Parathyroid adenoma (tissue), 2 donors: ENCODE data around the gene IFI27L1.

Experiments used
- H2AFZ ChIP-seq: fragments of 300-600 bp; sonication (generic); one replicate; pipeline ENCODE4 v1.7.0; 2017; ENCODE audit warnings: antibody characterized with exemption, mild to moderate bottlenecking
- H3K27ac ChIP-seq: fragments of 300-600 bp; sonication (generic); one replicate; pipeline ENCODE4 v1.7.0; 2017
- H3K27me3 ChIP-seq: fragments of 300-600 bp; sonication (generic); one replicate; pipeline ENCODE4 v1.7.0; 2017; ENCODE audit warnings: low read length; ENCODE audit not compliant: control insufficient read depth, insufficient read depth
- H3K36me3 ChIP-seq: fragments of 300-600 bp; sonication (generic); one replicate; pipeline ENCODE4 v1.7.0; 2017; ENCODE audit warnings: low read length; ENCODE audit not compliant: control insufficient read depth, insufficient read depth
- H3K4me1 ChIP-seq: fragments of 300-600 bp; sonication (generic); one replicate; pipeline ENCODE4 v1.7.0; 2017; ENCODE audit warnings: control low read depth
- H3K4me2 ChIP-seq: fragments of 300-600 bp; sonication (generic); one replicate; pipeline ENCODE4 v1.7.0; 2017; ENCODE audit warnings: low read length
- H3K4me3 ChIP-seq: fragments of 300-600 bp; sonication (generic); one replicate; pipeline ENCODE4 v1.7.0; 2017; ENCODE audit warnings: low read depth, low read length
- H3K79me2 ChIP-seq: fragments of 300-600 bp; sonication (generic); one replicate; pipeline ENCODE4 v1.7.0; 2017; ENCODE audit warnings: control low read depth
- H3K9ac ChIP-seq: fragments of 300-600 bp; sonication (generic); one replicate; pipeline ENCODE4 v1.7.0; 2017; ENCODE audit warnings: mild to moderate bottlenecking
- H3K9me3 ChIP-seq: fragments of 300-600 bp; sonication (generic); one replicate; pipeline ENCODE4 v1.7.0; 2017; ENCODE audit warnings: low read length; ENCODE audit not compliant: control insufficient read depth
- CTCF ChIP-seq: fragments of 300-600 bp; sonication (generic); IDR thresholded peaks from one replicate; pipeline ENCODE4 v1.7.0; 2017; ENCODE audit warnings: antibody characterized with exemption, mild to moderate bottlenecking
- donor health status: primary hyperparathyroidism.

The IFI27L1 gene

GRCh38 chr14:94124582-94125377 lies 43.7 kb downstream of the IFI27L1 start:
- Histone ChIP-seq H3K27ac (no peak overlapping the region), H3K9ac (no peak overlapping the region), H3K79me2 (no peaks in the 10 kb centered on the region), H3K27me3 (no peaks in the 10 kb centered on the region), H3K4me3 (no peak overlapping the region), H3K9me3 (no peaks in the 10 kb centered on the region), H3K4me1 (no peaks in the 10 kb centered on the region), H3K36me3 (no peaks in the 10 kb centered on the region), H3K4me2 (no peak overlapping the region), H2AFZ (no peak overlapping the region)
- TF ChIP-seq CTCF = no peak

- TF ChIP-seq CTCF = no peak
- H3K9me3 ChIP-seq = no peaks in the 10 kb centered on the region
- no peak overlapping the region for H3K4me2 ChIP-seq
- H2AFZ ChIP-seq = no peak overlapping the region
- H3K36me3 ChIP-seq = no peaks in the 10 kb centered on the region
- H3K79me2 ChIP-seq = no peaks in the 10 kb centered on the region
- no peak overlapping the region for H3K4me3 ChIP-seq
- H3K27me3 ChIP-seq = no peaks in the 10 kb centered on the region
- no peaks in the 10 kb centered on the region for H3K4me1 ChIP-seq
- no peak overlapping the region for H3K9ac ChIP-seq
- H3K27ac ChIP-seq = no peak overlapping the region
Observed at GRCh38 chr14:94125659-94126418, 44.7 kb downstream of the IFI27L1 start.

- TF ChIP-seq CTCF = no peak
- Histone ChIP-seq H3K9ac (no peak overlapping the region), H3K27ac (no peak overlapping the region), H3K9me3 (no peaks in the 10 kb centered on the region), H3K79me2 (no peaks in the 10 kb centered on the region), H3K4me1 (no peaks in the 10 kb centered on the region), H3K36me3 (no peaks in the 10 kb centered on the region), H3K27me3 (no peaks in the 10 kb centered on the region), H3K4me3 (no peak overlapping the region), H3K4me2 (no peak overlapping the region), H2AFZ (no peak overlapping the region)
Observed at GRCh38 chr14:94126419-94126677, 45.2 kb downstream of the IFI27L1 start.

GRCh38 chr14:94126800-94127199 lies 45.7 kb downstream of the IFI27L1 start:
- Histone ChIP-seq H3K27ac (no peak overlapping the region), H3K9me3 (no peaks in the 10 kb centered on the region)
- no peak for TF ChIP-seq CTCF

More at GRCh38 chr14:94126800-94127199, 45.7 kb downstream of the IFI27L1 start:
- H3K9ac ChIP-seq = no peak overlapping the region
- no peaks in the 10 kb centered on the region for H3K36me3 ChIP-seq
- no peak overlapping the region for H2AFZ ChIP-seq
- no peaks in the 10 kb centered on the region for H3K27me3 ChIP-seq
- no peaks in the 10 kb centered on the region for H3K79me2 ChIP-seq
- H3K4me1 ChIP-seq = no peaks in the 10 kb centered on the region
- no peak overlapping the region for H3K4me2 ChIP-seq
- no peak overlapping the region for H3K4me3 ChIP-seq
